Cardiac ventricle fibroblast (primary cell): ENCODE data around the gene INAFM2. TPM values are rescaled to one million over a fixed set of nuclear protein-coding genes. Genes with fewer than 3 reads are reported as not detected.

ENCODE experiments used
- total RNA-seq: library from RNA; depleted of rRNA; stranded (reverse); fragments of >200 nt; gene quantifications from 2 replicates; pipeline ENCODE4 v1.2.3, GENCODE V29; 2015

Gene INAFM2
- 11.4 and 12.9 TPM in 2 replicates for total RNA-seq

DNA sequence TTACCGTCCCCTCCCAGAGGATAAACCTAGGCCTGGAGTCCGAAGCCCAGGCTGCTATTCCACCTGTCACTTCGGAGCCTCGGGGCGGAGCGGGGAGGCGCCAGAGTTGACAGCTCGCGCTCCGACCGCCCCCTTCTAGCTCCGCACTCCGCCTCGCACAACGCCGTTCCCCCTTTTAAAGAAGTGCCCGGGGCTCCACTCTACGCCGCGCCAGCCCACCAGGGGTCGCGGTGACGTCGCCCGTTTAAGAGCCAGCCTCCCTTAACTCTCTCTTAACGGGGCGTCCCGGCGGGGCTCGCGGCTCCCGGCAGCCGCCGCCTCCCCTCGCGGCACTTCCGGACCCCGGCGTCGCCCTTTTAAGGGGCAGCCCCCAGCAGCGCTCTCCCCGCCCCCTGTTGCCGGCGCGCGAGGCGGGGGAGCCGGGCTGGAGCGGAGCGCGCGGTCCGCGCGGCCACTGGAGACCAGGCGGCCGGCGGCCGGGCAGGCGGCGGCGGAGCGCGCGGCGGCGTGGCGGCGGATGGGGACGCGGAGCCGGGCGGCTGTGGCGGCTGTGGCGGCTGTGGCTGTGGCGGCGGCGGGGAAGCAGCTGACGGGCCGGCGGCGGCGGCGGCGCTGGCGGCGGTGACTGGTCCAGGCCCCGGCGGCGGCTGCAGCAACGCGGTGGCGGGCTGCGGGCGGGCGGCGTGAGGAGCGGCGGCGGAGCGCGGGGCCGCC, at the start of gene INAFM2:
INAFM2 (plus strand) TSS at position 454 of the 714 bp plus-strand sequence. CDS start 364 bp downstream, outside the sequence.

DNA sequence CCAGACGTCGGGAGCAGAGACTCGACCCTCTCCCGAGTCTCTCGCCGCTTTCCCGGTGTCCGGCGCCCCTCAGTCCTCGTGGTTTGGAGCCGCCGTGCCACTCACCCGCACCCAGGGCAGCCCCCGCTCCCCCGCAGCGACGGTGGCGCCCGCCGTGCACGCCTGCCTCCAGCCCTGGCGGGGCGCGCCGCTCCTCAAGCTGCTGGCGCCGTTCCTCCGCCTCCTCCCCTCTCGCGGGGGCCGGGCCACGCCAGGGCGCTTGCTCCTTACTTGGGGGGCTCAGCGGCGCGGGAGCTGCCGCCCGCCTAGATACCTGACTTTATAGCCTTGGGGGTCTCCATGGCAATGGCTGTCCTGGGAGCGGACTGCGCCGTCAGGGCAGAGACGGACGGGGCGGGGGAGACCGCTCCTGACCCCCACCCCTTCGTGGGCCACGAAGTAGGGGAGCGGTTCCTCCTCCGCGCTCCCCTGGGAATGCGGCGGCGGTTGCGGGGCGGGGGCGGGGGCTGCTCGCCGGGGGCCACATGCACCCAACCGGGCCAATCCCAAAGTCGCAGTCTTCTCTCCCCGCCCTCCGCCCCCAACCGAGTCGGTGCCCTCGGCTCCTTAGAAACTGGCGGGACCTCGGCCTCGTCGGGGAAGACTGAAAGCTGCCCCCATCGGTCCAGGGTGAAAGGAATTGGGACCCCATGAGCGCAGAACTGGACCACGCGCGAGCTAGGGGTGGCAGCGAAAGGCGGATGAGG, 40.5 kb upstream of the INAFM2 start, which contains the start of gene ANKRD63:
ANKRD63 (minus strand) TSS at position 196 of the 746 bp plus-strand sequence. CDS start 478 bp downstream, outside the sequence.

DNA sequence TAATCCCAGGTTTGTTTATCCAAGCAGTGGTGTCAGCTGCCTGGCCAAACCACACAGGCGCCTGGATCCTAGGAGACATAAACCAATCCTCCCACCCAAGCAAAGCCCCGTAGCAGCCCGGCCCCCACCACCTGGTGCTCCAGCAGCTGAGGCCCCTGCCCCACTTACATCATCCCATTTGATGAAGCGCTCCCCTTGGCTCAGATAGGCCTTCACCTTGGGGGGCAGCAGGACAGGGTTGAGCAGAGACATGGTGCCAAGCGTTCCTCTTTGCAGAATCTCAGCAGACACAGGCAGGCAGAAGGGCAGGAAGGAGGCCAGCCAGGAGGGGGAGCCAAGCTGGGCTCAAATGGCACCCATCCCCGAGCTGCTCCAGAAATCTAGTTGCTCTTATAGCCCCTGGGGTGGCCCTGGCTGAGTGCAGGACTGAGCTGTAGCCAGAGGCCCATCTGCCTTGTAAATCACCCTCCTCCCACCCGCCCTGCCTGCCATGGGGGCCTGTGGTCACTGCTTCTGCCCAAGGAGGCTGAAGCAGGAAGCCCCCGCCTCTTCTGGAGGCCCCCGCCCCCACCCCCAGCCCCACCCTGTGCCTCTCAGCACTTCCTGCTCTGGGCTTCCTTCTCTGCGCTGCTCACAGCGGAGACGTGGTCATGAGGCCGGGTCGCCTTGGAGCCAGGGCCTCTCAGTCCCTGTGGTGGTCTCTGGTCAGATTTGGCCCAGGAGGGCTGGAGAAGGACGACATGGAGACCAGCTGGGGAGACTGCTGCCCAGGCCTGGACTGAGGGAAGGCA, 15.9 kb upstream of the INAFM2 start, which contains the start of gene PLCB2:
PLCB2 (minus strand) TSS at position 515 of the 791 bp plus-strand sequence; CDS start at position 252, 263 bp downstream.

DNA sequence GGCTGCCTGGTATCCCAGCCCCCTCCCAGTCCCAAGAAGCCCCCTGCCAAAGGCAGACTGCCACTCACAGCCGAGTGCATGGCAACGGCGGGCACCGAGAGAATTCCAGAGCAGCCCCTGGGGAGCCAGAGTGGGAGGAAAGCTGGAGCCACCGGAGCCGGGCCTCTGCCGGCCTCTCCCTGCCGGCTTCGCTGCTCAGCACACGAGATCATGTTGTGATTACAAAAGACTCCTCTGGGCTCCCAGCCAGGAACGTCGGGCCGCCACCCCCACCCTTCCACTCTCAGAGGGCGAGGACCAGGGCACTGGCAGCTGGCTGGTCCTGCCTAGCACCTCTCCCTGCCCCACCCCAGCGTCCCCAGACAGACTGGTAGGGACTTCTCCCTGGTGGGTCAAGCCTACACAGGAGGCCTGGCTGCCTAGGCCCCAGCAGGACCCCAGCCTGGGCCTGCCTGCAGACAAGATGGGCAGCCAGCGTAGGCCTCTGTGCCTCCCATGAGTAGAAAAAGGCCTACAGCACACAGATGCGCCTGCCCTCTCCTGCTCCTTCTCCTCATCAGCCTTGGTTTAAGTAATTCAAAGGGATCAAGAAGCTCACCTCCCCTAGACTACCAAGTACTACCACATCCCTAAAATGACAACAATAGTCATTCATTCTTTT, 17.4 kb downstream of the INAFM2 start, which contains the start of gene CCDC9B:
CCDC9B (minus strand) TSS at position 200 of the 661 bp plus-strand sequence; CDS start at position 80, 120 bp downstream.

DNA sequence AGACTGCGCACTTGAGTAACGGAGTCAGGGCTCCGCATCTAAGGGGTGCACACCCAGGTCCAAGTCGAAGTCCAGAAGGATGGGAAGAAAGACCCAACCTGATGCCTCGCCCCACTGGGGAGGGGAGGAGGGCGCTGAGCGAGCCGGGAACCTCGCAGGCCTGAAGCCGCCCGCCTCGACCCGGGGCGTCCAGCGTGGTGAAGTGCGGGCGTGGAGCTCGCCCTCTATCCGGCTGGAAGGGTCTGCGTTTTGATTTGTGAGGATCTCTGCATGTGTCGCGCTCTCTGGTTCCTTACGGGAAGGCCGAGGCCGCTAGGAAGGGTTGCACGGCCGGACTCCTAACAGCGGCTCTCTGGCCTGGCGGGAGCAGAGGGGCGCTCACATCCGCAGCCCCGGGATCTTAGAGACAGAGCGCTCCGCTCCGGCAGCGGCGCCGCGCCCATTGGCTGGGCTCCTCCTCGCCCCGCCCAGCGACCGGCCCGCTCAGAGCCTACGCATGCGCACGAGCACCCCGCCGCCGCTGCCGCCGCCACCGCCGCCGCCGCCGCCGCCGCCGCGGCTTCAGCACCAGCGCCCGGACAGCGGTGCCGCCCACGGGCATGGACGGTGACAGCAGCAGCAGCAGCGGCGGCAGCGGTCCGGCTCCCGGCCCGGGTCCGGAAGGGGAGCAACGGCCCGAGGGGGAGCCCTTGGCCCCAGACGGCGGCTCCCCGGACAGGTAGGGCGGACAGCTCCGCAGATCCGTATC, 34.4 kb downstream of the INAFM2 start, which contains the start of gene DISP2:
DISP2 (plus strand) TSS at position 497 of the 748 bp plus-strand sequence; CDS start at position 600, 103 bp downstream.

Other genes with a start within 250 kb of the INAFM2 start
- 2.1 and 2.3 TPM in 2 replicates for gene BMF, start 214.8 kb upstream of the INAFM2 start, total RNA-seq
- 0.81 and 1.6 TPM in 2 replicates for gene BUB1B, start 162.6 kb upstream of the INAFM2 start, total RNA-seq
- not detected in 2 replicates for gene PAK6, start 84.6 kb upstream of the INAFM2 start, total RNA-seq
- gene ANKRD63, start 40.6 kb upstream of the INAFM2 start, total RNA-seq, result not detected in 2 replicates
- gene PLCB2, start 15.8 kb upstream of the INAFM2 start, total RNA-seq, result 0.10 and 0.25 TPM in 2 replicates
- 0.44 and 1.3 TPM in 2 replicates for gene CCDC9B, start 17.2 kb downstream of the INAFM2 start, total RNA-seq
- gene PHGR1, start 27.3 kb downstream of the INAFM2 start, total RNA-seq, result not detected in 2 replicates
- 0.10 and 0.19 TPM in 2 replicates for gene DISP2, start 34.5 kb downstream of the INAFM2 start, total RNA-seq
- gene KNSTRN, start 59.0 kb downstream of the INAFM2 start, total RNA-seq, result 6.9 and 9.6 TPM in 2 replicates
- 39.0 and 41.2 TPM in 2 replicates for gene IVD, start 82.1 kb downstream of the INAFM2 start, total RNA-seq
- gene BAHD1, start 117.3 kb downstream of the INAFM2 start, total RNA-seq, result 10.0 and 11.9 TPM in 2 replicates
- gene CHST14, start 147.3 kb downstream of the INAFM2 start, total RNA-seq, result 23.4 and 23.8 TPM in 2 replicates
- gene CCDC32, start 241.3 kb downstream of the INAFM2 start, total RNA-seq, result 17.5 and 17.6 TPM in 2 replicates
- 6.0 and 7.8 TPM in 2 replicates for gene RPUSD2, start 245.6 kb downstream of the INAFM2 start, total RNA-seq